SU-DHL-6 (cell line): Measurements from ENCODE around the gene MEGF6.

Experiments used
- EZH2phosphoT487 ChIP-seq: fragments of 200-600 bp; sonication (generic), shearing (Covaris generic); conservative IDR thresholded peaks from 2 replicates; pipeline ENCODE4 v1.6.1; 2018; ENCODE audit warnings: mild to moderate bottlenecking, antibody characterized with exemption, low read length, moderate library complexity, mixed read lengths
- TF ChIP-seq, protein P1 (sequence below): fragments of 200-600 bp; sonication (generic); IDR thresholded peaks from one replicate; pipeline ENCODE4 v1.5.1; 2017; ENCODE audit warnings: antibody characterized with exemption, mild to moderate bottlenecking, low read length, moderate library complexity; ENCODE audit not compliant: insufficient read depth, poor library complexity, severe bottlenecking

DNA sequence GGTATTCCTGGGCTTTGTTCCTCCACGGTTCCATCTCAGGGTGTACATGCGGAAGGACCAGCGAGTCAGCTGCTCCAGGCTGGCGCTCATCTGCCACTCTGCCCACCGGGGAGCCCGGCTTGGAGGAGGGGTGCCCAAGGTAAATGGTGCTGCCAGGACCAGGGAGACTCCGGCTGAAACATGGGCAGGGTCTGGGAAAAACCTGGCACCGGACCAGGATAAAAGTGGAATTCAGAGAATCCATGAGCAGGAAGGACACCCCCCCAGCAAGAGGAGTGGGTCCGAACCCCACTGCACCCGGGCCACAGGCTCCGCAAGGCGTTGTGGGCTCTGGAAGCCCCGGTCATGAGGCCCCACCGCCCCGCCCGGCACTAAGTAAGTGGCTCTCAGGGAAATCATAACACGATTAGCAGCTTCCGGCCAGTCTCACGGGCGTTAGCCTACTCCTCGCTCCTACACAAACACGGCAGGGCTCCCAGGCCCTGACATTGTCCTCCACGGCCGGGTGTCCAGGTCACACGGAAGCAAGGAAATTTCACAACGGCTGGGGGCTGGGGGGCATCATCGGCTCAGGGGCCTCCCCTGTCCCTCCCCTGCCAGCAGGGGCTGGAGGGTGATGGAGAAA, 21.1 kb downstream of the MEGF6 start:
- TF ChIP-seq, protein P1, sequence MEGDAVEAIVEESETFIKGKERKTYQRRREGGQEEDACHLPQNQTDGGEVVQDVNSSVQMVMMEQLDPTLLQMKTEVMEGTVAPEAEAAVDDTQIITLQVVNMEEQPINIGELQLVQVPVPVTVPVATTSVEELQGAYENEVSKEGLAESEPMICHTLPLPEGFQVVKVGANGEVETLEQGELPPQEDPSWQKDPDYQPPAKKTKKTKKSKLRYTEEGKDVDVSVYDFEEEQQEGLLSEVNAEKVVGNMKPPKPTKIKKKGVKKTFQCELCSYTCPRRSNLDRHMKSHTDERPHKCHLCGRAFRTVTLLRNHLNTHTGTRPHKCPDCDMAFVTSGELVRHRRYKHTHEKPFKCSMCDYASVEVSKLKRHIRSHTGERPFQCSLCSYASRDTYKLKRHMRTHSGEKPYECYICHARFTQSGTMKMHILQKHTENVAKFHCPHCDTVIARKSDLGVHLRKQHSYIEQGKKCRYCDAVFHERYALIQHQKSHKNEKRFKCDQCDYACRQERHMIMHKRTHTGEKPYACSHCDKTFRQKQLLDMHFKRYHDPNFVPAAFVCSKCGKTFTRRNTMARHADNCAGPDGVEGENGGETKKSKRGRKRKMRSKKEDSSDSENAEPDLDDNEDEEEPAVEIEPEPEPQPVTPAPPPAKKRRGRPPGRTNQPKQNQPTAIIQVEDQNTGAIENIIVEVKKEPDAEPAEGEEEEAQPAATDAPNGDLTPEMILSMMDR, result no peak
- no peak for TF ChIP-seq EZH2phosphoT487
